RWPE1 (cell line): ENCODE data around the gene VTA1.

ENCODE experiments used
- CTCF ChIA-PET: fragments of 350-600 bp; sonication (Branson Sonifier 250); formaldehyde crosslinking; extraction: SDS; loops from one replicate; lab custom pipeline; 2021; lab: Yijun Ruan, JAX
- POLR2A ChIA-PET: fragments of 400-600 bp; formaldehyde crosslinking; extraction: SDS; loops from one replicate; lab custom pipeline; 2020; ENCODE audit warnings: antibody characterized with exemption; ENCODE audit not compliant: low non-redundant PET; lab: Yijun Ruan, JAX
- DNase-seq: peaks from one replicate; pipeline ENCODE4 v3.0.0; 2012; ENCODE audit warnings: low spot score
- H3K27ac ChIP-seq: fragments of 450-650 bp; 2 replicates; pipeline ENCODE4 v1.5.1; 2017
- CTCF ChIP-seq: fragments of 450-650 bp; conservative IDR thresholded peaks from 2 replicates; pipeline ENCODE4 v1.5.1; 2017; ENCODE audit warnings: low read depth, mild to moderate bottlenecking

Gene VTA1

GRCh38 chr6:142167486-142167885, 20.4 kb downstream of the VTA1 start:
- ChIA-PET POLR2A (no interaction called here), CTCF (interaction anchor here (0.7 kb wide), 1 partner anchor 18 kb away, joined by 3 read pairs; no protein-coding TSS in a partner anchor)
- no peak for TF ChIP-seq CTCF
- no peak overlapping the region for H3K27ac ChIP-seq
- no peak for DNase-seq

GRCh38 chr6:142171351-142171750, 24.3 kb downstream of the VTA1 start:
- no peak overlapping the region for H3K27ac ChIP-seq
- ChIA-PET POLR2A (no interaction called here), CTCF (interaction anchor here (0.5 to 0.6 kb wide), 2 partner anchors 20 to 988 kb away, joined by 3 read pairs; no protein-coding TSS in a partner anchor)
- no peak for DNase-seq
- TF ChIP-seq CTCF, result no peak

GRCh38 chr6:142172758-142173157, 25.7 kb downstream of the VTA1 start:
- TF ChIP-seq CTCF, result no peak
- no peak overlapping the region for H3K27ac ChIP-seq
- CTCF ChIA-PET, result no interaction called here
- no peak for DNase-seq
- POLR2A ChIA-PET, result no interaction called here

- no peak overlapping the region for H3K27ac ChIP-seq
- ChIA-PET CTCF (no interaction called here), POLR2A (no interaction called here)
- no peak for TF ChIP-seq CTCF
- no peak for DNase-seq
Measured at GRCh38 chr6:142173980-142174379, 26.9 kb downstream of the VTA1 start.

- CTCF ChIA-PET, result no interaction called here
- H3K27ac ChIP-seq, result no peak overlapping the region
- TF ChIP-seq CTCF, result no peak
- DNase-seq, result no peak
- POLR2A ChIA-PET, result interaction anchor here (0.6 kb wide), 1 partner anchor 33 kb away, joined by 5 read pairs; no protein-coding TSS in a partner anchor
Measured at GRCh38 chr6:142174703-142175102, 27.6 kb downstream of the VTA1 start.

GRCh38 chr6:142178129-142178528, 31.1 kb downstream of the VTA1 start:
- POLR2A ChIA-PET, result no interaction called here
- CTCF ChIA-PET, result interaction anchor here (1.5 kb wide), 1 partner anchor 31 kb away, joined by 4 read pairs; the partner anchor contains the start of genes NMBR and VTA1
- TF ChIP-seq CTCF, result no peak
- H3K27ac ChIP-seq, result no peak overlapping the region
- no peak for DNase-seq

GRCh38 chr6:142182004-142182403, 34.9 kb downstream of the VTA1 start:
- no peak for DNase-seq
- ChIA-PET CTCF (no interaction called here), POLR2A (no interaction called here)
- no peak overlapping the region for H3K27ac ChIP-seq
- no peak for TF ChIP-seq CTCF
